RKO (cell line): Measurements from ENCODE around the gene FRAT2.
"Not testable (repeated sequence)": the region's sequence is repeated elsewhere in the genome, so short reads cannot be mapped to it uniquely, and the experiment has no call there.

Experiments
- DNase-seq: peaks from one replicate; pipeline ENCODE4 v3.0.0-alpha.2; 2016; ENCODE audit warnings: low spot score

The FRAT2 gene

GRCh38 chr10:97291357-97292096 is 43.0 kb downstream of the FRAT2 start:
- DNase-seq: peak; percentile 31

GRCh38 chr10:97290576-97291356 is 43.8 kb downstream of the FRAT2 start:
- peak; percentile 16 for DNase-seq

- not testable (repeated sequence) for DNase-seq
These were observed 44.5 kb downstream of the FRAT2 start for GRCh38 chr10:97290076-97290475.
